ENCODE data around the gene PSAPL1.

Gene PSAPL1

GRCh38 chr4:7416745-7417432, 17.8 kb downstream of the PSAPL1 start:
- peaks cover 61% of the 10 kb centered on the region for H3K27me3 ChIP-seq (ENCODE audit: insufficient read depth, low read length)
- WGBS: 93% methylated on average over 14 of the region's 14 CpGs
- no peak overlapping the region for H3K27ac ChIP-seq (ENCODE audit: low read depth, low read length)
- no peak overlapping the region for H3K9ac ChIP-seq (ENCODE audit: low read depth, low read length)
- H3K9me3 ChIP-seq (ENCODE audit: insufficient read depth, low read depth, low read length): no peaks in the 10 kb centered on the region
- no peak overlapping the region for H3K4me3 ChIP-seq (ENCODE audit: low read length)
- no peaks in the 10 kb centered on the region for H3K36me3 ChIP-seq (ENCODE audit: insufficient read depth, low read length)
- peaks cover 16% of the 10 kb centered on the region; the same call in 1 of the 2 replicates for H3K4me1 ChIP-seq (ENCODE audit: insufficient read depth, low read length)

- Histone ChIP-seq H3K27me3 (ENCODE audit: insufficient read depth, low read length) (peaks cover 68% of the 10 kb centered on the region), H3K9me3 (ENCODE audit: insufficient read depth, low read depth, low read length) (no peaks in the 10 kb centered on the region), H3K4me1 (ENCODE audit: insufficient read depth, low read length) (peaks cover 16% of the 10 kb centered on the region; the same call in 1 of the 2 replicates), H3K36me3 (ENCODE audit: insufficient read depth, low read length) (no peaks in the 10 kb centered on the region), H3K27ac (ENCODE audit: low read depth, low read length) (no peak overlapping the region), H3K9ac (ENCODE audit: low read depth, low read length) (no peak overlapping the region), H3K4me3 (ENCODE audit: low read length) (no peak overlapping the region)
- 85% methylated on average over 16 of the region's 16 CpGs for WGBS
These were observed 18.6 kb downstream of the PSAPL1 start for GRCh38 chr4:7415927-7416686.

- no peak overlapping the region for H3K9ac ChIP-seq (ENCODE audit: low read depth, low read length)
- H3K4me3 ChIP-seq (ENCODE audit: low read length): peak overlapping the region; percentile 8; the same call in 1 of the 2 replicates
- WGBS: 13% methylated on average over 12 of the region's 12 CpGs
- no peaks in the 10 kb centered on the region for H3K9me3 ChIP-seq (ENCODE audit: insufficient read depth, low read depth, low read length)
- H3K4me1 ChIP-seq (ENCODE audit: insufficient read depth, low read length): peaks cover 16% of the 10 kb centered on the region; the same call in 1 of the 2 replicates
- H3K27me3 ChIP-seq (ENCODE audit: insufficient read depth, low read length): peaks cover 74% of the 10 kb centered on the region
- H3K36me3 ChIP-seq (ENCODE audit: insufficient read depth, low read length): no peaks in the 10 kb centered on the region
- H3K27ac ChIP-seq (ENCODE audit: low read depth, low read length): peak overlapping the region; percentile 51; the same call in 1 of the 2 replicates
These were observed 19.8 kb downstream of the PSAPL1 start for GRCh38 chr4:7414736-7415510.

- H3K4me3 ChIP-seq (ENCODE audit: low read length): no peak overlapping the region
- H3K27me3 ChIP-seq (ENCODE audit: insufficient read depth, low read length): peaks cover 81% of the 10 kb centered on the region
- H3K9me3 ChIP-seq (ENCODE audit: insufficient read depth, low read depth, low read length): no peaks in the 10 kb centered on the region
- H3K4me1 ChIP-seq (ENCODE audit: insufficient read depth, low read length): peaks cover 16% of the 10 kb centered on the region; the same call in 1 of the 2 replicates
- no peak overlapping the region for H3K27ac ChIP-seq (ENCODE audit: low read depth, low read length)
- H3K36me3 ChIP-seq (ENCODE audit: insufficient read depth, low read length): no peaks in the 10 kb centered on the region
- no peak overlapping the region for H3K9ac ChIP-seq (ENCODE audit: low read depth, low read length)
- WGBS: 60% methylated on average over 9 of the region's 9 CpGs
These were observed 20.7 kb downstream of the PSAPL1 start for GRCh38 chr4:7414046-7414445.

DNA sequence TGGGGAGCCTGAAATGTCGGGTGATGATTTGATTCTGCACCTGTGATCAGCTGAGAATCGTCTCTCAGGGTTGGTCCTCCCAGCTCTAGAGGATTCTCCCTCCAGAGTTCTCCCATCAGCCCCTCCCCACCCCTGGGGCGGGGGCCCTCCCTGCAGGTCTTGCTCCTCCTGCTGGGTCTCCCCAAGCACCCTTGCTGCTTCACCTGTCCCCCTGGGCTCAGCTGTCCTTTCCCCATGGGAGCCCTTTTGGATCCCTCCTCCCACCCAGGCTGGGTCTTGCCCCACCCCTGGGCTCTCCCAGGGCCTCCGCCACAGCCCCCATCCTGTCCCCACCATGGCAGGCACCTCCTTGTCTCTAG, 22.2 kb downstream of the PSAPL1 start:
- Histone ChIP-seq H3K36me3 (ENCODE audit: insufficient read depth, low read length) (no peaks in the 10 kb centered on the region), H3K4me1 (ENCODE audit: insufficient read depth, low read length) (peaks cover 16% of the 10 kb centered on the region; the same call in 1 of the 2 replicates), H3K27ac (ENCODE audit: low read depth, low read length) (no peak overlapping the region), H3K4me3 (ENCODE audit: low read length) (no peak overlapping the region), H3K9ac (ENCODE audit: low read depth, low read length) (no peak overlapping the region), H3K9me3 (ENCODE audit: insufficient read depth, low read depth, low read length) (peaks cover 10% of the 10 kb centered on the region; the same call in 1 of the 2 replicates), H3K27me3 (ENCODE audit: insufficient read depth, low read length) (peaks cover 75% of the 10 kb centered on the region)
- WGBS: 84% methylated on average over 4 of the region's 4 CpGs

- Histone ChIP-seq H3K27ac (ENCODE audit: low read depth, low read length) (no peak overlapping the region), H3K9me3 (ENCODE audit: insufficient read depth, low read depth, low read length) (peaks cover 10% of the 10 kb centered on the region; the same call in 1 of the 2 replicates), H3K27me3 (ENCODE audit: insufficient read depth, low read length) (peaks cover 70% of the 10 kb centered on the region), H3K36me3 (ENCODE audit: insufficient read depth, low read length) (no peaks in the 10 kb centered on the region), H3K4me1 (ENCODE audit: insufficient read depth, low read length) (peaks cover 16% of the 10 kb centered on the region; the same call in 1 of the 2 replicates), H3K4me3 (ENCODE audit: low read length) (no peak overlapping the region), H3K9ac (ENCODE audit: low read depth, low read length) (no peak overlapping the region)
- WGBS: 84% methylated on average over 12 of the region's 12 CpGs
These were observed 22.7 kb downstream of the PSAPL1 start for GRCh38 chr4:7411896-7412553.

DNA sequence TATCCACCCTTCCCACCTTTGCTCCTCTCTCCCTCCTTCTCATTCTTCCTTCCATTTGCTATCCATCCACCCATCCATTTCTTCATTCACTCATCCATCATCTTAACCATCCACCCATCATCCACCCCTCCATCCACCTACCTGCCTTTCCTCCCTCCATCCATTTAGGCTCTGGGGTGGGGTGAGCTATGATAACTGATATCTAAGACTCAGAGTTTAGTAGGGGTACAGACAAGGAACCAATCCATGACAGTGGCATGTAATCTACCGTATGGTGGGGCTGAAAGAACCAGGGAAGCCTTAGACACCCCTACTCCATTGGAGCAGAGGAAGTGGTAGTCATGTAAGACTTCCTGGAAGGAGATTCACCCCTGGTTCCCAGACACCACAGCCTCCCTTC, 23.2 kb downstream of the PSAPL1 start:
- Histone ChIP-seq H3K4me1 (ENCODE audit: insufficient read depth, low read length) (peaks cover 16% of the 10 kb centered on the region; the same call in 1 of the 2 replicates), H3K9me3 (ENCODE audit: insufficient read depth, low read depth, low read length) (peaks cover 10% of the 10 kb centered on the region; the same call in 1 of the 2 replicates), H3K27ac (ENCODE audit: low read depth, low read length) (no peak overlapping the region), H3K9ac (ENCODE audit: low read depth, low read length) (no peak overlapping the region), H3K36me3 (ENCODE audit: insufficient read depth, low read length) (no peaks in the 10 kb centered on the region), H3K27me3 (ENCODE audit: insufficient read depth, low read length) (peaks cover 64% of the 10 kb centered on the region), H3K4me3 (ENCODE audit: low read length) (no peak overlapping the region)
- 93% methylated on average over 1 of the region's 1 CpG for WGBS

DNA sequence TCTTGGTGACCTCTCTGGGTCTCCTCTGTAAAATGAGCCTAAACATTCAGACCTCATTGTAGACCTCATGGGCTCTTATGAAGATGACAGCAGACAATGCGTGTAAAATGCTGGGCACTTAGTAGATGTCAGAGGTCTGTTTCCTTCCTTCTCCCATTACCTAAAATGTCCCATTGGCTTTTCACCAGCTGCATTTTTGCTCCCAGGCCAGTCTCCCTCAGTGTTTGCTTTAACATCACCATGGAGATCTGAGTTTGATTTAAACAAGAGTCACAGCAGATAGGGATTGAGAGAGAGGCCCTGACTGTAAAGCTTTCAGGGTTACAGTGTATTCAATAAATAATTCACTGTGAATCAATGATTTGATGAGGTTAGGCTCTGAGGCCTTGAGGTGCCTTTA, 24.3 kb downstream of the PSAPL1 start:
- Histone ChIP-seq H3K27ac (ENCODE audit: low read depth, low read length) (no peak overlapping the region), H3K4me3 (ENCODE audit: low read length) (no peak overlapping the region), H3K36me3 (ENCODE audit: insufficient read depth, low read length) (no peaks in the 10 kb centered on the region), H3K27me3 (ENCODE audit: insufficient read depth, low read length) (peaks cover 54% of the 10 kb centered on the region), H3K9ac (ENCODE audit: low read depth, low read length) (no peak overlapping the region), H3K4me1 (ENCODE audit: insufficient read depth, low read length) (peaks cover 14% of the 10 kb centered on the region; the same call in 1 of the 2 replicates), H3K9me3 (ENCODE audit: insufficient read depth, low read depth, low read length) (peaks cover 10% of the 10 kb centered on the region; the same call in 1 of the 2 replicates)
- WGBS: 100% methylated on average over 1 of the region's 1 CpG

DNA sequence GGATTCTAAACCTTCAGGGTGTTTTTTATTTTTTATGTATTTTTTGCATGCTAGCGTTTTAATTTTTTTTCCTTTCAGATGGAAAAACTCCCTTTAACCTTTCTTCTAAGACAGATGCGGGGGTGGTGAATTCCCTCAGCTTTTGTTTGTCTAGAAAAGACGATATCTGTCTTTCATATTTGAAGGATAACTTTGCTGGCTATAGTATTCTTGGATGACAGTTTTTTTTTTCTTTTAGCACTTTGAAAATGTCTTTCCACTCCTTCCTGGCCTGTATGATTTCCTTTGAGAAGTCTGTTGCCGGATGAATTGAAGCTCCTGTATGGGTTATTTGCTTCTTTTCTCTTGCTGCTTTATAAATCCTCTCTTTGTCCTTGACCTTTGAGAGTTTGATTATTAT, 26.6 kb downstream of the PSAPL1 start:
- Histone ChIP-seq H3K9ac (ENCODE audit: low read depth, low read length) (no peak overlapping the region), H3K9me3 (ENCODE audit: insufficient read depth, low read depth, low read length) (peaks cover 10% of the 10 kb centered on the region; the same call in 1 of the 2 replicates), H3K36me3 (ENCODE audit: insufficient read depth, low read length) (no peaks in the 10 kb centered on the region), H3K4me3 (ENCODE audit: low read length) (no peak overlapping the region), H3K4me1 (ENCODE audit: insufficient read depth, low read length) (no peaks in the 10 kb centered on the region), H3K27ac (ENCODE audit: low read depth, low read length) (no peak overlapping the region), H3K27me3 (ENCODE audit: insufficient read depth, low read length) (peaks cover 33% of the 10 kb centered on the region)
- WGBS: 88% methylated on average over 3 of the region's 4 CpGs

DNA sequence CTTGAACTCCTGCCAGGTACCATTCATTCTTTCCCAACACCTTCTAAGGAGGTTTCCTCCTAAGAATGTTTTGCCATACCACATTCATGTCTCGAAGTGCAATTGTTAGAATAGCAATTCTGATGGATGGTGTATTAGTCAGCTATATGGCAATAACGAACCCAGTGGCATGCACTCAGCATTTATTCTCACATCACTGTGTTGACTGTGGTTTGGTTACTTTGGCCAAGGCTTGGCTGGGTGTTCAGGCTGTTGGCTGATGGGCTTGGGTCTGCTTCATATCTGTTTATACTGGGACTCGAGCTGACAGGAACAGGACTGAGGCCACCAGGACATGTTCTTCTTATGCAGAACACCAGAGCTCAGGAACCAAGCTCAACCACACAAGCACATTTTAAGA, 31.7 kb downstream of the PSAPL1 start:
- Histone ChIP-seq H3K36me3 (ENCODE audit: insufficient read depth, low read length) (no peaks in the 10 kb centered on the region), H3K4me1 (ENCODE audit: insufficient read depth, low read length) (no peaks in the 10 kb centered on the region), H3K27ac (ENCODE audit: low read depth, low read length) (no peak overlapping the region), H3K9ac (ENCODE audit: low read depth, low read length) (no peak overlapping the region), H3K4me3 (ENCODE audit: low read length) (no peak overlapping the region), H3K9me3 (ENCODE audit: insufficient read depth, low read depth, low read length) (0 out of 2 replicates have a peak, but pooled peaks cover 2% of the 10 kb centered on the region), H3K27me3 (ENCODE audit: insufficient read depth, low read length) (no peaks in the 10 kb centered on the region; the same call in 1 of the 2 replicates)
- WGBS: 93% methylated on average over 3 of the region's 3 CpGs

Measured in HUES64 (cell line).